ENCODE measurements around the gene GRAP.
"Not testable (repeated sequence)": the region's sequence is repeated elsewhere in the genome, so short reads cannot be mapped to it uniquely, and the experiment has no call there.

GRAP gene

DNA sequence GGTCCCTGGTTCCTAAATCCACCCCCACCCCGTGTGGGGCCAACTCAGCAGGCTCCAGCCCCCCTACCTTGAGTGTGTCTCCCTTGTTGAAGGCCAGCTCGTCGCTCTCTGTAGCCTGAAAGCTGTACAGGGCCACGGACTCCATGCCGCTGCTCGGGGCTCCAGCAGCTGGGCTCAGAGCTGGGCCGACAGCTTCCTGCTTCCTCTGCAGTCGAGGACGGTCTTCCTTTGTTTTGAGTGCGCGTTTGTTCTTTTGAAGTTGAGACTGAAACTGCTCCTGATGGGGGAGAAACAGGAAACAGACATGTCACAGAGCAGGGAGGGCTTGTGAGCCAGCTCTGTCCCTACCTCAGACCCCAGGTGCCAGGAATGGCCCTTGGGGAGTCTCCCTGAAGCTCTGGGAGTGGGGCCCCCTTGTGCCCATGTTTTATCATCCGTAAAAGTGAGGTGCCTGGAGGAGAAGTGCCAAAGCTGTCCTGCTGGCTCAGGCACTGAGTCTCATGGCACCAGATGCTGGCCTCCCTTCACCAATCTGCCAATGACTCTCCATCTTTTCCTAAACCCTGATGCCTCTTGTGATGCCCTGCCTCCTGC lies at the start of gene GRAP:
TSS of gene GRAP (minus strand) at position 176 of the 594 bp plus-strand sequence. CDS start at position 145, 31 bp downstream.
- not testable (repeated sequence) for H3K4me3 ChIP-seq (ENCODE audit: low read depth, low read length); DNase-seq (ENCODE audit: low read depth)

DNA sequence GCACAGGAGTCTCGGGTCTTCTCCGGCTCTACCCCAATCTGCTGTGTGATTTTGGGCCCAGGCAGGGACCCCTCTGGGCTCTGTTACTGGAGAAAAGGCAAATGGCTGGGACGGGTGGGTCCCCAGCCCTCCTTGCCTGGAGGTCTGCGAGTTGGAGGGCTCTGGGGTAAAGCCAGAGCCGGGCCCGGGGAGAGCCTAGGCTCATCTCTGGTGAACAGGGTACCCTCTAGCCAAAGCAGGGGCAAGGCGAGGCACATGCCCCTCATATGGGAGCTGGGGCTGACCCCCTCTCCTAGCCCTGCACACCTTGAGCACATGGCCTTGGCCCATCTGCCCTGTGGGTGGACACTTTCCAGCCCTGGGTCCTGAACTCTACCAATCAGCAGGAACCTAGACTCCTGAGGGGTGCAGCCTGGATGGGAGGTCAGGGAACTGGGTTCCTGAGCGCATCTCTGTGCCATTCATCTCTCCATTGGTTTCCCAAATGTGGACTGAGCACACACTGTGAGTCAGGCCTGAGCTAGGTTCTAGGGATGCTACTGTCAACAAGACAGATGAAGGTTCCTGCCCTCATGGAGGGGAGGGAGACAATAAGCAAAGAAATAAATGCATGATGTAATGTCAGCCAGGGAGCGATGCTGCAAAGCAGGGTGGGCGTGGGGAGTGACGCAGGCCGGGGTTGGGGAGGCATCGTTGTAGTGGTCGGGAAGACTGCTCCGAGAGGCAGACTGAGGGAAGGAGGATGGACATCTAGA lies 47.1 kb upstream of the GRAP start:
- not testable (repeated sequence) for DNase-seq (ENCODE audit: low read depth); H3K4me3 ChIP-seq (ENCODE audit: low read depth, low read length)

DNA sequence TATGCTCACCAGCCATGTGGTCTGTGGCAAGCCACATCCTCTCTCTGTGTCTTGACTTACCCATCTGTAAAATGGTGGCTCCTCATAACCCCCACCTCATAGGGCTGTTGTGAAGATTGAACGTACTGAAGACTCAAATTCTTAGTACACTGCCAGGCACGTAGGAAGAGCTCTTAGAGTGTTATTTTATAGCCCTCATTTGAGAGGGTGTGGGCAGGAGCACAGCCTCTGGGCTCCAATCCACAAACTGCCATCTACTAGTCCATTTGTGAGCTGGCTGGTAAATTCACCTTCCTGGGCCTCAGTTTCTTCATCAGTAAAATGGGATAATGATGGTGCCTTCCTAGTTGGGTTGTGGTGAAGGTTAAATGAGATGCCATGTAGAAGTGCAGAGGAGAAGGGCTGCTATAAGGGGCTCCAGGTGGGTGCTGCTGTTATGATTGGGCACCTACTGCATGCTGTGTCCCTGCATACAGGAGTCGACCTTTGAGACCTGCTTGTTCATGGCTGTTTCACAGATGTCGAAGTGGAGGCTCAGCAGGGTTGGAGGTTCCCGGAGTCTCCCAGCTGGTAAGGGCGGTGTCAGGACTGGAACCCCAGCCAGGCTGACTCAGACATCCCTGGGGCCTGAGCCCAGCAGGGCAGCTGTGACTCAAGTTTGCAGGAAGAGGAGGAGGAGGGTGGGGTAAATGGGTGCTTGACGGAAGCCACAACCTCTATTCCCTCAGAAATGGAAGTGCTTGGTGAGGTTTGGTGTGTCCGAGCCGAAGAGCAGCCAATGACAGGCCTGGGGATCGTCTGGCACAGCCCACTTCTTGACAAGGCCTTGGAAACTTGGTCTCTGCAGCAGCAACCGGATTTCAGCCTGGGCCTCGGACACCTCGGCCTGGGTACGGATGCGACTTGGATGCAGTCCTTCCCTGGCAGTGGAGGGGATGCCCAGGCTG lies 46.3 kb upstream of the GRAP start:
- not testable (repeated sequence) for H3K4me3 ChIP-seq (ENCODE audit: low read depth, low read length); DNase-seq (ENCODE audit: low read depth)

DNA sequence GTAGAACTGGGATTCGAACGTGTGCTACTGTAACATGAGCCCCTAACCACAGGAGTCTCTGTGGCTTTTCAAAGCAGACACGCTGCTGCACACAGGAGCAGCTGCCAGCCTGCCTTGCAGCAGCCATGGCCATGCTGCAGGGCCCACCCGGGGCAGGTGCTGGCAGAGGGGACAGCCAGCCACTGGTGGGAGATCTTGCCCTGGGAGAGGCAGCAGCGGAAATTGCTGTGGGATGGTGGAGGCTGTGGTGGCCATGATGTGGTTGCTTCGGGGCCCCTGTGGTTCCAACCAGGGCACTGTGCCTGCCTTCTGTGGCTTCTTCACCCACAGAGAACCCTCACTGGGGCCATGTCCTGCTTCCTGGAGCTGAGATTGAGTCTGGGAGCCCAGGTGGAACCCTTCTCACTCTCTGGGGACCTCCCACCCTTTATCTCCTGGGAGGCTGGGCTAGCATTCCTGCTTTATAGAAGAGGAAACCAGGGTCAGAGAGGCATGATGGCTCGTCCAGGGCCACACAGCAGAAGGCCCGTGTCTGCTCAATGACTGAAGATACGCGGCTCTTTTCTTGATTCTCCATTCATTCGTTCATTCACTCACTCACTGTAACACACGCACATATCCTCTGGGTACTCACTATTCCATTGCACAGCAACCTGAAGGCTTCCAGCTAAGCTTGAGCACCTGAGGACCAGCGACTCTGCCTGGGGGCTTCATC lies 43.5 kb upstream of the GRAP start:
- not testable (repeated sequence) for DNase-seq (ENCODE audit: low read depth); H3K4me3 ChIP-seq (ENCODE audit: low read depth, low read length)

DNA sequence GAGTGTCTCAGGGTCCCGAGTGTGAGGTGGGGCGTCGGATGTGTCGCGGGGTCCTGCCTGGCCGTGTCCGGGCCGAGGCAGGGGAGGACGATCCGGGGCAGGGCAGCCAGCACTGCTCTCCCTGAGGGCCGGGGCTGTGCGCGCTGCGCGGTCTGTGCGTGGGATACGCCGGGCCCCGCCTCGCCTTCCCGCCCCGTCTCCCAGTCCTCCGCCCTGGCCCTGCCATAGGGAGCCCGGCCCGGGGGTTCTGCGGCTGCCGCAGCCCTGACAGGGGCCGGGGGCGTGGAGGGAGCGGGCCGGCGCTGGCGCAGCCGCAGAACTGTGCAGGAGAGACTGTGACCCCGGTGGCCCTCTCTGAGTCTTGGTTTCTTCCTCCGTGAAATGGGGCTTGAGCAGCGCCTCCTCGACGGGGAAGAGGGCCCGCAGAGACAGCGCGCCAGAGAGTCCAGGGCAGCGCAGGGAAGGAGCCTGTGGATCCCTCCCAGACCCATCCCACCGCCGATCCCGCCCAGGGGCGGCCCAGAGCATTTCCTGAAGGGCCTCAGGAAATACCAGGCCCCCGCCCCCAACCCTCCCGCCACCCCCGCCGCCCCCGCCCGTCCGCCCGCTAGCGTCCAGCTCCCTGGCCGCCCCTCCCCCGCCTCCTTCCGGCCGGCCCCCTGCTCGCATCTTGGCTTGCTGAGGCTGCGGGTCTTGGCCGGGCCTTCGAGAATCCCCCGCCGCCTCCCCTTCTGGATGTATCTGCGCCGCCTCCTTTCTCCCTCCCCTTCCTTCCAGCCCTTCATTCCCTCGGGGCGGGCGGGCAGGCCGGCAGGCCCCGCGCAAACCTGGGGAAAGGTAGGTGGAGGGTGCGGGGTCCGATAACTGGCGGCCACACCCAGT lies 42.3 kb upstream of the GRAP start:
- not testable (repeated sequence) for H3K4me3 ChIP-seq (ENCODE audit: low read depth, low read length)

DNA sequence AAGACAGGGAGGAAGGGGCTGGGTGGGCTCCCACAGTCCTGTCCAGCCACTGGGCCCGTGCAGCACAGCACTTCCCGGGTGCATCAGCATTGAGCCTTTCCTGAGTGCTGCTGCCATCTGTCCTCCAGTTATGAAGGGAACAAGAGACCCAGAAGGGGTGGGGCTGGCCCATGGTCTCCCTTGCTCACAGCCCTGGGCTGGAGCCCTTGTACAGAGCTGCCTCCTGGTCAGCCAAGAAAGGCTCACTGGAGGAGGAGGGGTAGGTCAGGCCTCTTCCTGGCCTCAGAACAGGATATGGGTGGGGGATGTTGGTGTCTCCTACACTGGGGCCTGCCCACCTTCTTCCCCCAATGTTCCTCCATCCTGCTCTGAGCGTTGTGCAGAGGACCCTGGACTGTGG lies 30.6 kb upstream of the GRAP start:
- not testable (repeated sequence) for DNase-seq (ENCODE audit: low read depth); H3K4me3 ChIP-seq (ENCODE audit: low read depth, low read length)

More for the DNA sequence above, 42.3 kb upstream of the GRAP start:
- DNase-seq (ENCODE audit: low read depth), result not testable (repeated sequence)

DNA sequence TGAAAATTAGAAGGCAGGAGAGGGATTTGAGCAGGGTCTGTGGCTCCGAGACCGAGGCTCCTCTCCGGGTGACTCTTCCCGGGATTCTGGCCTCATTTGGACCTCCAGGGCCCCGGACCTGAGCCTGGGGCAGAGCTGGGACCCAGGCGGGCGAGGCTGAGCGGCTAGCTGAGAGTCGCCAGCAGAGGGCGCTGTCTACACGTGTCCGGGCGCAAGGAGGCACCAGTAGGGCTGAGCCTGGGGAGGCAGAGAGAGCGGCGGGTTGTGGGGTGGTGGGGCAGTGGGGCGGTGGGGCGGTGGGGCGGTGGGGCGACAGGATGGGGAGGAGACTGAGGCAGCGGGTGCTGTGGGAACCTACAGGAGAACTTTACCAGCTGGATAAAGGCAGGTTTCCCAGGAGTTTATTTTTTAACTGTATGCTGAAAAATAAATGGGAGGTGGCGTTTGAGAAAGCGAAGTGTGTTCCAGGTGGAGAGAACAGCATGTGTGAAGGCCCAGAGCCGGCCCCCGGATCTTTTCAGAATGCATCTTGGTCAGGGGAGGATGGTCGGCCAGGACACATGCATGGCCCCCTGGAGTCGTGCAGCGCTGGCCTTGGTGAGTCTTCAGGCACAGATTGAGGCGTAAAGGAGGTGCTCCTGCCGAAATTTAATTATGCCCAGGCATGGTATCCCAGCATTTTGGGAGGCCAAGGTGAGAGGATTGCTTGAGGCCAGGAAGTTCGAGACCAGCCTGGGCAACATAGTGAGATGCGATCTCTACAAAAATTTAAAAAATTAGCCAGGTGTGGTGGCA lies 29.8 kb upstream of the GRAP start:
- H3K4me3 ChIP-seq (ENCODE audit: low read depth, low read length); DNase-seq (ENCODE audit: low read depth): not testable (repeated sequence)

DNA sequence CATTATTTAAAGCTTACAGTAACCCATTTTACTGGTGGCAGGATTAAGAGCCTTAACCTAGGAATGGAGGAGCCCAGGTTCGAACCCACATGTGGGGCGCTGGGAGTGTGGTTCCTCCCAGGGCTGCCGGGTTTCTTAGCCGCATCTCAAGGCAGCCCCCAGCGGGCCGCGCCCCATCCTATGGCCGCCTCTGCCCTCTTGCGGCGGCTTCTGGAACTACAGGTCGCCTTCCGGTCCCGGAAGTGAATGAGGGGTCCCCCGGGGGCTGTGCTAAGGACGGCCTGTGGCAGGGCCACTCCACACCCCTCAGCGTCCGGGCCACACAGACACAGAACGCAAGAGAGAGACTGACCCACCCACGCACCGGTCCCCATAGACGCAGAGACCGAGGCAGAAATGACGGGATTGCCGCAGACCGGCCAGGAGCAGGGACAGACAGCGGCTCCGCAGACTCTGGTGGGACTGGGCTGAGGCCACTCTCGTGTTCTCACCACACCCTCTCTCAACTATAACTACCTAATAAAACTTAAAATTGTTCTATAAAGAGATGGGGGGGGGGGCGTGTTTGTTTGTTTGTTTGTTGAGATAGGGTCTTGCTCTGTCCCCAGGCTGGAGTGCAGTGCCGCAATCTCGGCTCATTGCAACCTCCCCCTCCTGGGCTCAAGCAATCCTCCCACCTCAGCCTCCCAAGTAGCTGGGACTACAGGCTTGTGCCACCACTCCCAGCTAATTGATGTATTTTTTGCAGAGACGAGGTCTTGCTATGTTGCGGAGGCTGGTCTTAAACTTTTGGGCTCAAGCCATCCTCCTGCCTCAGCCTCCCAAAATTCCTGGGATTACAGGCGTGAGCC lies 23.8 kb upstream of the GRAP start:
- H3K4me3 ChIP-seq (ENCODE audit: low read depth, low read length); DNase-seq (ENCODE audit: low read depth): not testable (repeated sequence)

DNA sequence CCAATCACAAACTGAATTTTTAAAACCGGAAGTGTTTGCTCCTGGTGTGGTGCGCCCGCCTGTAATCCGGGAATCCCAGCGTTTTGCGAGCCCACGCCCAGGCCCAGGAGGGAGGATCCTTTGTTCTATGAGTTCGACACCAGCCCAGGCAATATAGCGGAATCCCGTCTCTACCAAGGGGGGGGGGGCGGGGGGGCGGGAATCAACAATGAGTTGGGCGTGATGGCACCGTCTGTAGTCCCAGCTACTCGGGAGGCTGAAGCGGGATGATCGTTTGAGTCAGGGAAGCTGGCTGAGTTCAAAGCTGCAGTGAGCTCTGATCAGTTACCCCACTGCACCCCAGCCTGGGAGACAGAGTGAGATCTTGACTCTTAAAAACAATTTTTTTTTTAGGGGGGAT lies 17.6 kb upstream of the GRAP start:
- H3K4me3 ChIP-seq (ENCODE audit: low read depth, low read length); DNase-seq (ENCODE audit: low read depth): not testable (repeated sequence)

DNA sequence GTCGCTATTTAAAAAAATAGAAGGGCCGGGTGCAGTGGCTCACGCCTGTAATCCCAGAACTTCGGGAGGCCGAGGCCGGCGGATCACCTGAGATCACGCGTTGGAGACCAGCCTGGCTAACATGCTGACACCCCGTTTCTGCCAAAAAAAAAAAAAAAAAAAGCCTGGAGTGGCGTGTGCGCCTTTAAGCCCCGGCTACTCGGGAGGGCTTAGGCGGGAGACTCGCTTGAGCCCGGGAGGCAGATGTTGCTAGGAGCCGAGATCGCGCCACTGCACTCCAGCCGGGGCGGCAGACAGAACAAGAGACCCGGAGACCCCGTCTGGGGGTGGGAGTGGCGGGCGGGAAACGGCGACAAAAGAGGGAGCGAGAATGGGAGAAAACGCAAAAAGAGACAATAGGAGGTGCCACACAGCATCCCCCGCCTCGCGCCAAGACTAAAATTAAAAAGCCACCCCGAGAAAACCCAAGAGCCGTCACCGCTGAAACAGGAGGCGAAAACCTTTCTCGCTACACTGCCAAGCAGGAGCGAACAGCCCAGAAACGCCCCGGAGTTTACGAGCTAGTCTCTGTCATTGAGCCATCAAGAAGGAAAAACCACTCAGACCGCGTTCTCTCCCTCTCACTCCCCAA lies 16.7 kb upstream of the GRAP start:
- not testable (repeated sequence) for H3K4me3 ChIP-seq (ENCODE audit: low read depth, low read length); DNase-seq (ENCODE audit: low read depth)

DNA sequence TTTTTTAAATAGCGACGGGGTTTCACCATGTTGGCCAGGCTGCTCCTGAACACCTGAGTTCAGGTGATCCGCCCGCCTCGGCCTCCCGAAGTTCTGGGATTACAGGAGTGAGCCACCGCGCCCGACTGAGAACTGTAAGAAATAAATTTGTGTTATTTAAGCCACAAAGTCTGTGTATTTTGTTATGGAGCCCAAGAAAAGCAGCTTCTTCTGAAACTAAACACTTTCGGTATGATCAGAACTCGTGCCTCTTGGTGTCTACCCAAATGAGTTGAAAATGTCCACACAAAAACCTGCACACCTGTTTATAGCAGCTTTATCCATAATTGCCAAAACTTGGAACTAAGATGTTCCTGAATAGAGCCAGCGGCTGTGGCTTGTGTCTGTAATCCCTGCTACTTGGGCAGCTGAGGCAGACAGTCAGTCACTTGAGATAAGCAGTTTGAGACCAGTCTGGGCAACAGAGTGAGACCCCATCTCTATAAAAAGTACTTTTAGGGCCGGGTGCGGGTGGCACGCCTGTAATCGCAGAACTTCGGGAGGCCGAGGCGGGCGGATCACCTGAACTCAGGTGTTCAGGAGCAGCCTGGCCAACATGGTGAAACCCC lies 16.1 kb upstream of the GRAP start:
- DNase-seq (ENCODE audit: low read depth); H3K4me3 ChIP-seq (ENCODE audit: low read depth, low read length): not testable (repeated sequence)

DNA sequence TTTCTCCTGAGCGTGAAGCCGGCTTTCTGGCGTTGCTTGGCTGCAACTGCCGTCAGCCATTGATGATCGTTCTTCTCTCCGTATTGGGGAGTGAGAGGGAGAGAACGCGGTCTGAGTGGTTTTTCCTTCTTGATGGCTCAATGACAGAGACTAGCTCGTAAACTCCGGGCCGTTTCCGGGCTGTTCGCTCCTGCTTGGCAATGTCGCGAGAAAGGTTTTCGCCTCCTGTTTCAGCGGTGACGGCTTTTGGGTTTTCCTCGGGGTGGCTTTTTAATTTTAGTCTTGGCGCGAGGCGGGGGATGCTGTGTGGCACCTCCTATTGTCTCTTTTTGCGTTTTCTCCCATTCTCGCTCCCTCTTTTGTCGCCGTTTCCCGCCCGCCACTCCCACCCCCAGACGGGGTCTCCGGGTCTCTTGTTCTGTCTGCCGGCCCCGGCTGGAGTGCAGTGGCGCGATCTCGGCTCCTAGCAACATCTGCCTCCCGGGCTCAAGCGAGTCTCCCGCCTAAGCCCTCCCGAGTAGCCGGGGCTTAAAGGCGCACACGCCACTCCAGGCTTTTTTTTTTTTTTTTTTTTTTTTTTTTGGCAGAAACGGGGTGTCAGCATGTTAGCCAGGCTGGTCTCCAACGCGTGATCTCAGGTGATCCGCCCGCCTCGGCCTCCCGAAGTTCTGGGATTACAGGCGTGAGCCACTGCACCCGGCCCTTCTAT lies 15.4 kb upstream of the GRAP start:
- not testable (repeated sequence) for H3K4me3 ChIP-seq (ENCODE audit: low read depth, low read length); DNase-seq (ENCODE audit: low read depth)

DNA sequence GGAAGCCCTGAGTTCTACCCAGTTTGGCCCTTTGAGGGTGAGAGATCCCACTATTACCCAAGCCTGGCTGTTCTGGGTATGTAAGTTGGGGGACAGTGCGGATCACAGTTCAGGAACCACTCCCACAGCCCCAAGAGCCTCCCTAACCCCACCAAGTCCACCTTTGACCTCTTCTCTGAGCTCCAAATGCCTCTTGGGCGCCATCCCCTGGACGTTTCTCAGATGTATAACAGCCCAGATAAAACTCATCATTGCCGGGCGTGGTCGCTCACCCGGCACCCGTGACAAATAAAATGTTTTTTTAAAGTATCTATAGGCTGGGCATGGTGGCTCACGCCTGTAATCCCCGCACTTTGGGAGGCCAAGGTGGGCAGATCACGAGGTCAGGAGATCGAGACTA lies 8.7 kb upstream of the GRAP start:
- not testable (repeated sequence) for DNase-seq (ENCODE audit: low read depth); H3K4me3 ChIP-seq (ENCODE audit: low read depth, low read length)

DNA sequence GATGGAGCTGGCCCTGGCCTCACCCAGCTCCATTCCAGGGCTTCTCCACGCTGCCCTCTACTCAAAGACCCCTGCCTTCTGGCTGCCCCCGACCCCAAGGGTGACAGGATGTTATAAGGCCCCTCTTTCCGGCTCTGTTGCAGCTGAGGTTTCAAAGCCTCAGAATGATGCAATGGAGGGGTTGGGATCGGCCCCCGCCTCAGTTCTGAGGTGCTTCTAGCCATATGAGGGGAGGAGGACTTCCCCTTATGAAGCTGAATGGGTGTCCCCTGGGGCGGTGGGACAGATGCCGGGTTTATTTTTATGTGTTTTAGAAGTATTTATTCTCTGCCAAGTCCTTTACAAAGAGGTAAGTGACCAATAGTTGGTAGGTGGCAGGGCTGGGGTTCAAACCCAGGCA lies 2.1 kb upstream of the GRAP start:
- not testable (repeated sequence) for H3K4me3 ChIP-seq (ENCODE audit: low read depth, low read length); DNase-seq (ENCODE audit: low read depth)

DNA sequence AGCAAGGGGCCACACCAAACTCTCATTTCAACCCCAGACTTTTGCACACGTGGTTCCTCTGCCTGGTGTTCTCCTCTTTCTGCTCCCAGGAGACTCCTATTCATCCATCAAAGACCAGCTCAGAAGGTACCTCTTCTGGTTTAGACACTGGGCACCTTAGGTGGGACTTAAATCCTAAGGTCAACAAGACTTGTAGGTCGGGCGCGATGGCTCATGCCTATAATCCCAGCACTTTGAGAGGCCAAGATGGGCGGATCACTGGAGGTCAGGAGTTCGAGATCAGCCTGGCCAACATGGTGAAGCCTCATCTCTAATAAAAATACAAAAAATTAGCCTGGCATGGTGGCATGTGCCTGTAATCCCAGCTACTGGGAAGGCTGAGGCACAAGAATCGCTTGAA lies 753 bp upstream of the GRAP start:
- not testable (repeated sequence) for H3K4me3 ChIP-seq (ENCODE audit: low read depth, low read length); DNase-seq (ENCODE audit: low read depth)
